GM13976 (cell line): ENCODE results near the gene RGL1.
"Not testable (repeated sequence)": the region's sequence is repeated elsewhere in the genome, so short reads cannot be mapped to it uniquely, and the experiment has no call there.

Experiments used
- DNase-seq: peaks from one replicate; pipeline ENCODE4 v3.0.0; 2012; ENCODE audit warnings: low spot score
- in situ Hi-C: fragments of 300-500 bp; cut with MboI; formaldehyde crosslinking; loops from one replicate; pipeline ENCODE4 v1.12.0; 2022; ENCODE audit warnings: low sequenced_read_pairs, mixed read lengths, inconsistent platforms; ENCODE audit not compliant: unreplicated experiment
- TF ChIP-seq, protein P1 (sequence below): IDR thresholded peaks from 2 replicates; pipeline ENCODE4 v1.5.1; 2012; ENCODE audit warnings: borderline replicate concordance, mild to moderate bottlenecking; ENCODE audit not compliant: insufficient read depth; ENCODE audit errors: extremely low read depth, missing control alignments, control extremely low read depth

Gene RGL1

DNA sequence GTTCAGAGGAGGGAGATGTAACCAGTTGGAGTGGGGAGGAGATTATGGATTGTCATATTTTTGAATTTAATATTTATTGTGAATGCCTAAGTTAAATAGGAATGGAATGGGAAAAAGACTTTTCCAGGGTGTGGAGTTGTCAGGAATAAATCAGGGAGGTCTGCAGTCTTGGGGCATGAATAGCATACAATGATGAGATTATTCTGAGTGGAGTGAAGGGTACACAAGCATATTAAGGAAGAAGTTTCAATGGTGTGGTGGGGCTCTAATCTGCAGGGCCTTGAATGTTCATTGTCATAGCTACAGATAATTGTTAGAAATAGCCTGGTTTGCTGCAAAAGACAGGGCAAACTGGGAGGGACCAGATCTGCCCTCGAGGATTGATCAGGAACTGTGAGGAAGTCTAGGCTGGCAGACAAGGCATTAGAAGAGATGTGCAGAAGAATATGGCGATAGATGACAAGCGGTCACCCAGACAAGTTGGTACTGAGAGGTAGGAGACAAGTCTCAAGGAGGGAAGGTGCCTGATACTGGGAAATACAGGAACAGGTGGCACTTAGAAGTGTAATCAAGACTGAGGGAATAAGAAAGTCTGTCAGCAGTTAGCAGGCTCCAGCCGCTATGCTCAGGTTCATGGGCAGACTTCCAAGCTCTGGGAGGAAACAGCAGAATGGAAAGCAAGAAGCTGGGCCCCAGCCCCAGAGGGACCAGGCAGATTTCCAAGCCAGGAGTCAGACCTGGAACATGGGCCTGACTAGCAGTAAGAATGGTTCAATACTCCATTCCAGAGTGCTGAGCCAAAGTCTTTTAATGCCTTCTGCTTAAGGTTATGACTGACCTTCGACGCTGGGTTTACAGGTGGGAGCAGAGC lies 20.9 kb upstream of the RGL1 start:
- TF ChIP-seq, protein P1, sequence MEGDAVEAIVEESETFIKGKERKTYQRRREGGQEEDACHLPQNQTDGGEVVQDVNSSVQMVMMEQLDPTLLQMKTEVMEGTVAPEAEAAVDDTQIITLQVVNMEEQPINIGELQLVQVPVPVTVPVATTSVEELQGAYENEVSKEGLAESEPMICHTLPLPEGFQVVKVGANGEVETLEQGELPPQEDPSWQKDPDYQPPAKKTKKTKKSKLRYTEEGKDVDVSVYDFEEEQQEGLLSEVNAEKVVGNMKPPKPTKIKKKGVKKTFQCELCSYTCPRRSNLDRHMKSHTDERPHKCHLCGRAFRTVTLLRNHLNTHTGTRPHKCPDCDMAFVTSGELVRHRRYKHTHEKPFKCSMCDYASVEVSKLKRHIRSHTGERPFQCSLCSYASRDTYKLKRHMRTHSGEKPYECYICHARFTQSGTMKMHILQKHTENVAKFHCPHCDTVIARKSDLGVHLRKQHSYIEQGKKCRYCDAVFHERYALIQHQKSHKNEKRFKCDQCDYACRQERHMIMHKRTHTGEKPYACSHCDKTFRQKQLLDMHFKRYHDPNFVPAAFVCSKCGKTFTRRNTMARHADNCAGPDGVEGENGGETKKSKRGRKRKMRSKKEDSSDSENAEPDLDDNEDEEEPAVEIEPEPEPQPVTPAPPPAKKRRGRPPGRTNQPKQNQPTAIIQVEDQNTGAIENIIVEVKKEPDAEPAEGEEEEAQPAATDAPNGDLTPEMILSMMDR, result no peak
- no peak for DNase-seq
- in situ Hi-C loops, result no loop called here

DNA sequence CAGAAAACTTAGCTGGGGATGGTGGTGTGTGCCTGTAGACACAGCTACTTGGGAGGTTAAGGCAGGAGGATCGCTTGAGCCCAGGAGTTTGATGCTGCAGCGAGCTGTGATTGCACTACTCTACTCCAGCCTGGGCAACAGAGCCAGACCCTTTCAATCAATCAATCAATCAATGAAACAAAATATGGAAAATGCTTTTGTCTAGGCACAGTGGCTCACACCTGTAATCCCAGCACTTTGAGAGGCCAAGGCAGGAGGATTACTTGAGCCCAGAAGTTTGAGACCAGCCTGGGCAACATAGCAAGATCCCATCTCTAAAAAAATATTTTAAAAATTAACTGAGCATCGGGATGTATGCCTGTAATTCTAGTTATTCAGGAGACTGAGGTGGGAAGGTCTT lies 19.0 kb upstream of the RGL1 start:
- in situ Hi-C loops, DNase-seq: not testable (repeated sequence)

DNA sequence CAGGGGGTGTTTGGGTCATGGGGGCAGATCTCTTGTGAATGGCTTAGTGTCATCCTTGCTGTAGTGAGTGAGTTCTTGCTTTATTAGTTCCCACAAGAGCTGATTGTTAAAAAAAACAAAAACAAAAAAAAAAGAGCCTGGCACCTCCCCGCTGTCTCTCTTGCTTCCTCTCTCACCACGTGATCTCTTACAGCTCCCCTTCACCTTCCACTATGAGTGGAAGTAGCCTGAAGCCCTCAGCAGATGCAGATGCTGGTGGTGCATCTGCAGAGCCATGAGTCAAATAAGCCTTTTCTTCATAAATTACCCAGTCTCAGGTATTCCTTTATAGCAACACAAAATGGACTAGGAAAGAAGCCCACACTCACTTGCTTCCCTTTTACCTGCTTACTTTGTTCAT lies 17.2 kb upstream of the RGL1 start:
- TF ChIP-seq, protein P1, result no peak
- in situ Hi-C loops, result no loop called here
- no peak for DNase-seq

DNA sequence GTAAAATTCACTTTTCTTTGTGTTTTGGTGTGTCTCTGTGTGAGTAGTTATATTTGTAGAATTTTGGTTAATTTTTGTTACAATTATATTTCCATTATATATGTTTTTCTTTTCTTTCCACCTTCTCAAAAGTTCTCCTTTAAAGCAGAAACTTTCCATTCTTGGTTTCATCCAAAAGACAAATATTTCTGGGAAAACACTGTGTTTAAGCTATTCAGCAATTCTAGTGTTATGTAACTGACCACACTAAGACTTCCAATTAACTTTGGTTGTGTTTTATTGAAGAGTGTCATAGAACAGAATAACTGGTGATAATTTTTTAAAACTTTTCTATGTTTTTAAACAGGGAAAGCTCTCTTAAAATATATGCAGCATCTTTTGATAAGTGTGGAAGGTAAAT lies 13.6 kb upstream of the RGL1 start:
- no peak for DNase-seq
- TF ChIP-seq, protein P1, result no peak
- in situ Hi-C loops, result no loop called here

DNA sequence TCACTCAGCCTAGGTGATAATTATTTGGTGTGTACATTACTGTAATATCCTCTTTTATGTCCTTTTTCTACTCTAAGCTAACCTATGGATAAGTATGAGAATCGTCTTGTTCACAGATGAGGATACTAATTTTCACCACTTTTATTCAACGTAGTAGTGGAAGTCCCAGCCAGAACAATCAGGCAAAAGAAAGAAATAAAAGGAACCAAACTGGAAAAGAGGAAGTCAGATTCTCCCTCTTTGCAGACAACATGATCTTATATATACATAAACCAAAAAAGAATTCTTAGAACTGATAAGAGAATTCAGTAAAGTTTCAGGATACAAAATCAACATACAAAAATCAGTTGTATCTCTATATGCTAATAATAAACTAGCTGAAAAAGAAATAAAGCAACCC lies 12.6 kb upstream of the RGL1 start:
- DNase-seq, result no peak
- TF ChIP-seq, protein P1, result no peak
- in situ Hi-C loops, result no loop called here

- in situ Hi-C loops, result no loop called here
- TF ChIP-seq, protein P1, result no peak
- no peak for DNase-seq
Observed at GRCh38 chr1:183794088-183794487, 10.8 kb upstream of the RGL1 start.

DNA sequence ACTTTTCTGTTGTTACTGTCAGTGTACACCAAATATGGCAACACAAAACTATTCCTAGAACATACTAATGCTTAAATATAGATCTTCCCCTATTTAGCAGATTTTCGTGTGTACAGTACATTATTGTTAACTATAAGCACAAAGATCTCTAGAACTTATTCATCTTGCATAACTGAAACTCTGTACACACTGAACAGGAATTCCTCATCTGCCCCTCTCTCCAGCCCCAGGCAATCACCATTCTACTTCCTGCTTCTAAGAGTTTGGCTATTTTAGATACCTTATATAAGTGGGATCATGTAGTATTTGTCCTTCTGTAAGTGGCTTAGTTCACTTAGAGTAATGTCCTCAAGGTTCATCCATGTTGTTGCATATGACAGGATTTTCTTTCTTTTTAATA lies 4.5 kb upstream of the RGL1 start:
- TF ChIP-seq, protein P1, result no peak
- no peak for DNase-seq
- in situ Hi-C loops, result no loop called here
